SH-SY5Y (cell line): ENCODE measurements around the gene CAMTA1.

Source experiments
- GATA2 ChIP-seq: IDR thresholded peaks from 2 replicates; pipeline ENCODE4 v1.6.1; 2011; ENCODE audit warnings: mild to moderate bottlenecking, low read depth, low read length
- GATA3 ChIP-seq: IDR thresholded peaks from 2 replicates; pipeline ENCODE4 v1.6.1; 2011; ENCODE audit warnings: low read depth, mild to moderate bottlenecking, low read length, moderate library complexity

GRCh38 chr1:7256526-7256925 is 471.3 kb downstream of the CAMTA1 start:
- TF ChIP-seq GATA2 (no peak), GATA3 (no peak)
